ENCODE measurements around the gene LEKR1. TPM values are rescaled to one million over a fixed set of nuclear protein-coding genes. Genes with fewer than 3 reads are reported as not detected.
A peak's percentile ranks its signal among the peaks of the same experiment; 100 is the strongest.

Gene LEKR1
- total and polyA plus RNA-seq, 2 of the 13 experiments (the other 11 are each of a cell fraction or from before 2014, with no cell fraction given): 0.49 to 1.5 TPM

GRCh38 chr3:156812521-156813335 is 13.4 kb upstream of the LEKR1 start (continued):
- TF ChIP-seq, protein P1, sequence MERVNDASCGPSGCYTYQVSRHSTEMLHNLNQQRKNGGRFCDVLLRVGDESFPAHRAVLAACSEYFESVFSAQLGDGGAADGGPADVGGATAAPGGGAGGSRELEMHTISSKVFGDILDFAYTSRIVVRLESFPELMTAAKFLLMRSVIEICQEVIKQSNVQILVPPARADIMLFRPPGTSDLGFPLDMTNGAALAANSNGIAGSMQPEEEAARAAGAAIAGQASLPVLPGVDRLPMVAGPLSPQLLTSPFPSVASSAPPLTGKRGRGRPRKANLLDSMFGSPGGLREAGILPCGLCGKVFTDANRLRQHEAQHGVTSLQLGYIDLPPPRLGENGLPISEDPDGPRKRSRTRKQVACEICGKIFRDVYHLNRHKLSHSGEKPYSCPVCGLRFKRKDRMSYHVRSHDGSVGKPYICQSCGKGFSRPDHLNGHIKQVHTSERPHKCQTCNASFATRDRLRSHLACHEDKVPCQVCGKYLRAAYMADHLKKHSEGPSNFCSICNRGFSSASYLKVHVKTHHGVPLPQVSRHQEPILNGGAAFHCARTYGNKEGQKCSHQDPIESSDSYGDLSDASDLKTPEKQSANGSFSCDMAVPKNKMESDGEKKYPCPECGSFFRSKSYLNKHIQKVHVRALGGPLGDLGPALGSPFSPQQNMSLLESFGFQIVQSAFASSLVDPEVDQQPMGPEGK (CRISPR knock-in tag; IDR thresholded peaks at IDR 0.05): peak; percentile 28; the same call in 1 of the 2 replicates
- TF ChIP-seq MAZ (IDR thresholded peaks at IDR 0.05; ENCODE audit: borderline replicate concordance, low read depth, low read length) (no peak), MAZ (CRISPR knock-in tag; IDR thresholded peaks at IDR 0.05; ENCODE audit: low read depth) (0 out of 2 replicates have a peak, but pooled peaks have one; percentile 35), SMARCC2 (IDR thresholded peaks at IDR 0.05) (no peak), ZNF143 (CRISPR knock-in tag; IDR thresholded peaks at IDR 0.05) (no peak), ZNF776 (CRISPR knock-in tag; IDR thresholded peaks at IDR 0.05) (no peak), SOX6 (IDR thresholded peaks at IDR 0.05) (no peak), SOX6 (CRISPR knock-in tag; IDR thresholded peaks at IDR 0.05) (peak; percentile 91), ZNF773 (CRISPR knock-in tag; IDR thresholded peaks at IDR 0.05; ENCODE audit: borderline replicate concordance) (no peak), ZNF790 (CRISPR knock-in tag; IDR thresholded peaks at IDR 0.05; ENCODE audit: borderline replicate concordance) (no peak), ZNF609 (CRISPR knock-in tag; IDR thresholded peaks at IDR 0.05; ENCODE audit: borderline replicate concordance) (peak; percentile 55; the same call in 1 of the 2 replicates), POLR2A (IDR thresholded peaks at IDR 0.05; ENCODE audit: insufficient read depth in 1 of 2, low read depth in 2 of 2, low read length in 2 of 2) (no peak), MAX (IDR thresholded peaks at IDR 0.05) (peak; percentile 39; the same call in 1 of the 2 replicates), HMG20A (CRISPR knock-in tag; IDR thresholded peaks at IDR 0.05; ENCODE audit: borderline replicate concordance) (peak; percentile 84; the same call in 1 of the 2 replicates), TCF7 (IDR thresholded peaks at IDR 0.05; ENCODE audit: low read depth) (peak; percentile 37; the same call in 1 of the 2 replicates), ZNF530 (CRISPR knock-in tag; IDR thresholded peaks at IDR 0.05; ENCODE audit: low read depth) (no peak), SPEN (CRISPR knock-in tag; IDR thresholded peaks at IDR 0.05; ENCODE audit: low read depth) (0 out of 2 replicates have a peak, but pooled peaks have one; percentile 23), RFXAP (CRISPR knock-in tag; IDR thresholded peaks at IDR 0.05; ENCODE audit: borderline replicate concordance) (0 out of 2 replicates have a peak, but pooled peaks have one; percentile 39), NR2F6 (IDR thresholded peaks at IDR 0.05) (peak; percentile 59; the same call in 1 of the 2 replicates), NR2F6 (CRISPR knock-in tag; IDR thresholded peaks at IDR 0.05) (peak; percentile 56; the same call in 1 of the 2 replicates), ZNF264 (CRISPR knock-in tag; IDR thresholded peaks at IDR 0.05) (0 out of 2 replicates have a peak, but pooled peaks have one; percentile 21), SYNCRIP (IDR thresholded peaks at IDR 0.05; ENCODE audit: insufficient read depth, low read depth, low read length) (no peak), SAFB2 (CRISPR knock-in tag; IDR thresholded peaks at IDR 0.05; ENCODE audit: borderline replicate concordance, low read depth) (no peak; the same call in 1 of the 2 replicates), CREB1 (IDR thresholded peaks at IDR 0.05) (peak; percentile 85), CREB1 (CRISPR knock-in tag; IDR thresholded peaks at IDR 0.05) (peak; percentile 82)
